MM.1S (cell line): ENCODE results near the gene ZNF608.

Experiments used
- CTCF ChIP-seq: fragments of 300-600 bp; sonication (generic); IDR thresholded peaks from 2 replicates; pipeline ENCODE4 v1.5.1; 2016; ENCODE audit warnings: antibody characterized with exemption, low read length, mixed read lengths
- EZH2 ChIP-seq: fragments of 300-600 bp; sonication (generic); optimal IDR thresholded peaks from 2 replicates; pipeline ENCODE3; 2017; ENCODE audit warnings: low read depth, mild to moderate bottlenecking, antibody characterized with exemption, low read length, mixed read lengths

- TF ChIP-seq EZH2 (no peak), CTCF (no peak)
Observed at GRCh38 chr5:124737651-124738050, 8.8 kb downstream of the ZNF608 start.
